Nephron progenitor cell (in vitro differentiated cells): ENCODE results near the gene ARF5.

Experiments used
- DNase-seq: peaks from one replicate; pipeline ENCODE4 v3.0.0; 2021
- H3K27ac Mint-ChIP-seq: 2 replicates; pipeline ENCODE4 v1.8.0; 2021; ENCODE audit warnings: mild to moderate bottlenecking, moderate library complexity, mixed read lengths
- H3K27me3 Mint-ChIP-seq: 2 replicates; pipeline ENCODE4 v1.8.0; 2021; ENCODE audit warnings: mild to moderate bottlenecking, low read depth, mixed read lengths; ENCODE audit not compliant: poor library complexity
- H3K36me3 Mint-ChIP-seq: 2 replicates; pipeline ENCODE4 v1.8.0; 2021; ENCODE audit warnings: low read depth, mixed read lengths
- H3K4me1 Mint-ChIP-seq: 2 replicates; pipeline ENCODE4 v1.8.0; 2021; ENCODE audit warnings: mixed read lengths
- H3K4me3 Mint-ChIP-seq: 2 replicates; pipeline ENCODE4 v1.8.0; 2021; ENCODE audit warnings: mild to moderate bottlenecking, moderate library complexity, mixed read lengths
- H3K9me3 Mint-ChIP-seq: 2 replicates; pipeline ENCODE4 v1.8.0; 2021; ENCODE audit warnings: mild to moderate bottlenecking, moderate library complexity, mixed read lengths
- CTCF ChIP-seq: fragments of 200-600 bp; sonication (generic); IDR thresholded peaks from 2 replicates; pipeline ENCODE4 v1.5.0; 2021; ENCODE audit warnings: antibody characterized with exemption

The ARF5 gene

GRCh38 chr7:127628445-127628844, 40.2 kb downstream of the ARF5 start:
- Mint-ChIP-seq H3K27ac (no peak overlapping the region), H3K36me3 (no peaks in the 10 kb centered on the region), H3K4me1 (no peaks in the 10 kb centered on the region), H3K9me3 (peaks cover 8% of the 10 kb centered on the region), H3K4me3 (no peak overlapping the region), H3K27me3 (peaks cover 43% of the 10 kb centered on the region)
- DNase-seq: peak; percentile 16
- no peak for TF ChIP-seq CTCF

- peak; percentile 59 for DNase-seq
- Mint-ChIP-seq H3K36me3 (no peaks in the 10 kb centered on the region), H3K27ac (no peak overlapping the region), H3K4me3 (no peak overlapping the region), H3K27me3 (peaks cover 41% of the 10 kb centered on the region), H3K4me1 (no peaks in the 10 kb centered on the region), H3K9me3 (peaks cover 10% of the 10 kb centered on the region)
- TF ChIP-seq CTCF: peak; percentile 50
Measured at GRCh38 chr7:127629268-127629854, 41.1 kb downstream of the ARF5 start.

GRCh38 chr7:127632276-127632910, 44.2 kb downstream of the ARF5 start:
- Mint-ChIP-seq H3K27me3 (peaks cover 27% of the 10 kb centered on the region), H3K9me3 (peaks cover 5% of the 10 kb centered on the region), H3K36me3 (no peaks in the 10 kb centered on the region), H3K4me3 (no peak overlapping the region), H3K4me1 (peaks cover 22% of the 10 kb centered on the region), H3K27ac (no peak overlapping the region)
- DNase-seq: no peak
- TF ChIP-seq CTCF: no peak

- no peak overlapping the region for H3K4me3 Mint-ChIP-seq
- H3K9me3 Mint-ChIP-seq: peaks cover 5% of the 10 kb centered on the region
- DNase-seq: no peak
- H3K36me3 Mint-ChIP-seq: no peaks in the 10 kb centered on the region
- H3K27me3 Mint-ChIP-seq: peaks cover 16% of the 10 kb centered on the region
- no peak overlapping the region for H3K27ac Mint-ChIP-seq
- H3K4me1 Mint-ChIP-seq: peaks cover 22% of the 10 kb centered on the region
- no peak for TF ChIP-seq CTCF
Measured at GRCh38 chr7:127635659-127636285, 47.6 kb downstream of the ARF5 start.

GRCh38 chr7:127638197-127638596, 50.0 kb downstream of the ARF5 start:
- Mint-ChIP-seq H3K4me3 (no peak overlapping the region), H3K9me3 (peaks cover 5% of the 10 kb centered on the region)
- TF ChIP-seq CTCF: no peak

More at GRCh38 chr7:127638197-127638596, 50.0 kb downstream of the ARF5 start:
- DNase-seq: no peak
- no peak overlapping the region for H3K27ac Mint-ChIP-seq
- no peaks in the 10 kb centered on the region for H3K36me3 Mint-ChIP-seq
- H3K4me1 Mint-ChIP-seq: peaks cover 29% of the 10 kb centered on the region
- peaks cover 7% of the 10 kb centered on the region for H3K27me3 Mint-ChIP-seq
